ENCODE results near the gene RAP1A.

The RAP1A gene

GRCh38 chr1:111745675-111746613 lies 126.4 kb downstream of the RAP1A start:
- no peak for TF ChIP-seq CTCF (IDR thresholded peaks at IDR 0.05; ENCODE audit: low read depth, low read length)
- Histone ChIP-seq H3K36me3 (no peaks in the 10 kb centered on the region), H3K4me1 (peaks cover 7% of the 10 kb centered on the region), H3K9me3 (no peaks in the 10 kb centered on the region), H3K4me3 (ENCODE audit: low read depth, low read length) (no peak overlapping the region), H3K27me3 (no peaks in the 10 kb centered on the region)
- peak; percentile 39 for DNase-seq

- Histone ChIP-seq H3K4me3 (ENCODE audit: low read depth, low read length) (no peak overlapping the region), H3K9me3 (no peaks in the 10 kb centered on the region), H3K36me3 (no peaks in the 10 kb centered on the region), H3K27me3 (no peaks in the 10 kb centered on the region), H3K4me1 (peaks cover 7% of the 10 kb centered on the region)
- TF ChIP-seq CTCF (IDR thresholded peaks at IDR 0.05; ENCODE audit: low read depth, low read length) = peak; percentile 13; the same call in 1 of the 2 replicates
- DNase-seq = no peak
These were observed 127.0 kb downstream of the RAP1A start for GRCh38 chr1:111746614-111746999.

GRCh38 chr1:111747282-111747734 lies 127.7 kb downstream of the RAP1A start:
- no peaks in the 10 kb centered on the region for H3K36me3 ChIP-seq
- H3K4me3 ChIP-seq (ENCODE audit: low read depth, low read length) = no peak overlapping the region
- H3K9me3 ChIP-seq = no peaks in the 10 kb centered on the region
- peak; percentile 84 for DNase-seq
- peak; percentile 84 for TF ChIP-seq CTCF (IDR thresholded peaks at IDR 0.05; ENCODE audit: low read depth, low read length)
- H3K4me1 ChIP-seq = peaks cover 7% of the 10 kb centered on the region
- no peaks in the 10 kb centered on the region for H3K27me3 ChIP-seq

GRCh38 chr1:111747947-111748346 lies 128.4 kb downstream of the RAP1A start:
- no peak overlapping the region for H3K4me3 ChIP-seq (ENCODE audit: low read depth, low read length)
- no peak for DNase-seq
- peaks cover 7% of the 10 kb centered on the region for H3K4me1 ChIP-seq
- no peaks in the 10 kb centered on the region for H3K36me3 ChIP-seq
- no peak for TF ChIP-seq CTCF (IDR thresholded peaks at IDR 0.05; ENCODE audit: low read depth, low read length)
- H3K27me3 ChIP-seq = no peaks in the 10 kb centered on the region
- no peaks in the 10 kb centered on the region for H3K9me3 ChIP-seq

GRCh38 chr1:111749628-111750027 lies 130.0 kb downstream of the RAP1A start:
- H3K27me3 ChIP-seq = no peaks in the 10 kb centered on the region
- no peak for TF ChIP-seq CTCF (IDR thresholded peaks at IDR 0.05; ENCODE audit: low read depth, low read length)
- H3K4me1 ChIP-seq = peaks cover 9% of the 10 kb centered on the region
- H3K4me3 ChIP-seq (ENCODE audit: low read depth, low read length) = no peak overlapping the region
- DNase-seq = no peak
- no peaks in the 10 kb centered on the region for H3K36me3 ChIP-seq
- H3K9me3 ChIP-seq = no peaks in the 10 kb centered on the region

- Histone ChIP-seq H3K9me3 (no peaks in the 10 kb centered on the region), H3K36me3 (no peaks in the 10 kb centered on the region), H3K27me3 (no peaks in the 10 kb centered on the region), H3K4me1 (peaks cover 9% of the 10 kb centered on the region), H3K4me3 (ENCODE audit: low read depth, low read length) (no peak overlapping the region)
- no peak for TF ChIP-seq CTCF (IDR thresholded peaks at IDR 0.05; ENCODE audit: low read depth, low read length)
- no peak for DNase-seq
These were observed 131.3 kb downstream of the RAP1A start for GRCh38 chr1:111750856-111751255.

Data from BE2C (cell line).